MM.1S (cell line): ENCODE measurements around the gene MRPL43.

Experiments used
- DNase-seq: peaks from one replicate; pipeline ENCODE4 v3.0.0-alpha.2; 2015
- H2AFZ ChIP-seq: fragments of 300-600 bp; sonication (generic); 2 replicates; pipeline ENCODE4 v1.6.0; 2016; ENCODE audit warnings: antibody characterized with exemption, low read length
- H3F3A ChIP-seq: fragments of 300-600 bp; sonication (generic); 2 replicates; pipeline ENCODE4 v1.6.1; 2016; ENCODE audit warnings: mild to moderate bottlenecking, antibody characterized with exemption, low read length, moderate library complexity, mixed read lengths; ENCODE audit not compliant: insufficient read depth
- H3K27ac ChIP-seq: fragments of 300-600 bp; sonication (generic); 2 replicates; pipeline ENCODE4 v1.5.1; 2016; ENCODE audit warnings: mild to moderate bottlenecking, low read length
- H3K27me3 ChIP-seq: fragments of 300-600 bp; sonication (generic); replicated peaks from 2 replicates; pipeline ENCODE4 v1.6.0; 2016; ENCODE audit warnings: low read length; ENCODE audit not compliant: insufficient read depth
- H3K36me3 ChIP-seq: fragments of 300-600 bp; sonication (generic); replicated peaks from 2 replicates; pipeline ENCODE4 v1.6.1; 2016; ENCODE audit warnings: mild to moderate bottlenecking, low read length, mixed read lengths; ENCODE audit not compliant: insufficient read depth
- H3K4me1 ChIP-seq: fragments of 300-600 bp; sonication (generic); 2 replicates; pipeline ENCODE4 v1.6.1; 2016; ENCODE audit warnings: low read length, mixed read lengths
- H3K4me2 ChIP-seq: fragments of 300-600 bp; sonication (generic); 2 replicates; pipeline ENCODE4 v1.6.0; 2016; ENCODE audit warnings: low read depth, low read length
- H3K4me3 ChIP-seq: fragments of 300-600 bp; sonication (generic); 2 replicates; pipeline ENCODE4 v1.5.1; 2016; ENCODE audit warnings: low read length, mixed read lengths
- H3K79me2 ChIP-seq: fragments of 300-600 bp; sonication (generic); 2 replicates; pipeline ENCODE4 v1.6.1; 2016; ENCODE audit warnings: mixed run types, low read length, mixed read lengths
- H3K9ac ChIP-seq: fragments of 300-600 bp; sonication (generic); 2 replicates; pipeline ENCODE4 v1.6.1; 2016; ENCODE audit warnings: low read length, mixed read lengths
- H3K9me2 ChIP-seq: fragments of 300-600 bp; sonication (generic); replicated peaks from 2 replicates; pipeline ENCODE4 v1.6.1; 2016; ENCODE audit warnings: mild to moderate bottlenecking, low read length, mixed read lengths; ENCODE audit not compliant: insufficient read depth
- H3K9me3 ChIP-seq: fragments of 300-600 bp; sonication (generic); replicated peaks from 2 replicates; pipeline ENCODE4 v1.6.1; 2016; ENCODE audit warnings: mild to moderate bottlenecking, low read length, mixed read lengths; ENCODE audit not compliant: insufficient read depth
- H4K20me1 ChIP-seq: fragments of 300-600 bp; sonication (generic); 2 replicates; pipeline ENCODE4 v1.6.1; 2016; ENCODE audit warnings: mild to moderate bottlenecking, low read length, moderate library complexity, mixed read lengths; ENCODE audit not compliant: insufficient read depth
- CTCF ChIP-seq: fragments of 300-600 bp; sonication (generic); IDR thresholded peaks from 2 replicates; pipeline ENCODE4 v1.5.1; 2016; ENCODE audit warnings: antibody characterized with exemption, low read length, mixed read lengths
- EZH2 ChIP-seq: fragments of 300-600 bp; sonication (generic); optimal IDR thresholded peaks from 2 replicates; pipeline ENCODE3; 2017; ENCODE audit warnings: low read depth, mild to moderate bottlenecking, antibody characterized with exemption, low read length, mixed read lengths
- EZH2phosphoT487 ChIP-seq: fragments of 300-600 bp; sonication (generic); IDR thresholded peaks from 2 replicates; pipeline ENCODE4 v1.6.1; 2018; ENCODE audit warnings: antibody characterized with exemption, low read length

The MRPL43 gene

DNA sequence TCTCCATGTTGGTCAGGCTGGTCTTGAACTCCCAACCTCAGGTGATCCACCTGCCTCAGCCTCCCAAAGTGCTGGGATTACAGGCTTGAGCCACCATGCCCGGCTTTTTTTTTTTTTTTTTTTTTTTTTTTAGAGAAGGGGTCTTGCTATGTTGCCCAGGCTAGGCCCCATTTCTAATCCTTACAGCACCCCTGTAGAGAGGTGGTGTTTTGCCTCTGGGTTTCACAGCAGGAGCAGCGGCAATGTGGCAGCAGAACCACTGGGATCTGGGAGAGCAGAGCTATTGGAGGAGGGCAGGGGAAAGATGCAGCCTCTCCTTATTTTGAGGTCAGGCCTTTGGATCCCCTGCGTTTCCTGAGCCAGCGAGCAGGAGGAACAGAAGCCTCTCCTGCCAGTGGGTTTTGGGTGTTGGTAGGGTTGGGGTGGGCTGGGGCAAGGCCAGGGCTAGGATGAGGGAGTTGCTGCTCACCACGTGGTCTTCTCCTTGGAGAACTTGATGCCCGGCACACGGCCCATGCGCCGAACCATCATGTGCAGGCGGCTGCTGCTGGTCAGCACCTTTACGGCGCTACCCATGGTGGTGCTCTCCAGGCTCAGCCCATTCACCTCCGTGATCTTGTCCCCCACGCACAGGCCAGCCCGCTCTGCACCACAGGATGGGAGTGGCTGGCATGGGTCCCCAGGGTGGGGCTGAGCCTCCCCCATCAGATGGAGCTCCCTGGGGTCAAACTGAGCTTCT is 35.8 kb upstream of the MRPL43 start:
- Histone ChIP-seq H2AFZ (no peak overlapping the region), H3K4me2 (no peak overlapping the region), H3K36me3 (no peaks in the 10 kb centered on the region), H3K27me3 (peaks cover 24% of the 10 kb centered on the region), H3K9me2 (no peaks in the 10 kb centered on the region), H3K4me3 (no peak overlapping the region), H3K9me3 (no peaks in the 10 kb centered on the region), H3K9ac (no peak overlapping the region), H3F3A (no peaks in the 10 kb centered on the region), H4K20me1 (no peaks in the 10 kb centered on the region), H3K27ac (no peak overlapping the region), H3K4me1 (no peaks in the 10 kb centered on the region), H3K79me2 (no peaks in the 10 kb centered on the region)
- TF ChIP-seq EZH2 (no peak), EZH2phosphoT487 (no peak), CTCF (no peak)
- DNase-seq: no peak

DNA sequence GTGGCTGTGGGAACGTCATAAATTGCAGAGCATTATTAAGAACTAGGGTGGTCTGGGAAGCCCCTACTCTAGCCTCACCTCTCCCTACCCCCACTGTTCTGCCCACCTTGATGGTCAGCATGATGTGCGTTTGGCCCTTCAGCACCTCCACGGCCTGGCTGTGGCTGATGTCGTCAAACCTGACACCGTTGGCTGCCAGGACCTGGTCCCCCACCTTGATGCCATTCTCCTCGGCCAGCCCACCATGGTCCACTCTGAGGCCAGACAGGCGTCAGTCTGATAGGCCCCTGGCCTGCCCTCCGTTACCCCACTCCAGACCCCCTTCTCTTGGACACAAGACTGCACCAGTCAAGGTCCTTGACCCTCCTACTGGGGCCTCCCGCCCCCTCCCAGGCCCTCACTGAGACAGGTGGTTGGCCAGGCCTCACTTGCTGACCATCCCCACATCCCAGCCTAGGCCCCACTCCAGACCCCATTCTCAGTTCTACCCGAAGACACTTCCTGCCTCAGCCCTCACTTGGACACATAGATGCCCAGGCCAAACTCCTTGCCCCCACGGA is 34.5 kb upstream of the MRPL43 start:
- Histone ChIP-seq H3K9me3 (no peaks in the 10 kb centered on the region), H3K27ac (no peak overlapping the region), H3K9me2 (no peaks in the 10 kb centered on the region), H2AFZ (no peak overlapping the region), H3K27me3 (peaks cover 27% of the 10 kb centered on the region), H3K79me2 (no peaks in the 10 kb centered on the region), H3K4me2 (no peak overlapping the region), H3K9ac (no peak overlapping the region), H3K4me1 (no peaks in the 10 kb centered on the region), H4K20me1 (no peaks in the 10 kb centered on the region), H3F3A (no peaks in the 10 kb centered on the region), H3K36me3 (no peaks in the 10 kb centered on the region), H3K4me3 (no peak overlapping the region)
- no peak for TF ChIP-seq CTCF
- TF ChIP-seq EZH2phosphoT487: no peak
- no peak for TF ChIP-seq EZH2
- DNase-seq: no peak

DNA sequence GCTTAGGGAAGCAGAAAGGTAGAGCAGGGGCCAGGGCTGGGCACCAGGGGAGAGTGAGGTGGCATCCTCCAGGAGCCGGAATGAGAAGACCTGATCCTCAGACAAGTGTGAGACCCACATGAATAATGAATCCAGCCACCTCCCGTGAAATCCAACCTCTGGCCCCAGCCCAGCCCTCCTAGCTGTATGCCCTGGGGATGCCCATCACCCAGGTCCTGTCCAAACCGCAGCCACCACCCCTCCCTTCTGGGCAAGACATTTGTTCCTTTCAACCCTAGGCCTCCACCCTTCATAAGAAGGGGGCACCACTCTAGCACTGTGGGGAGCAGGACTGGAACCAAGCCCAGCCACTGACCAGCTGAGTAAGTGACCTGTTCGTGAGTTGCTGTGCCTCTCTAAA is 33.9 kb upstream of the MRPL43 start:
- H3K9ac ChIP-seq: no peak overlapping the region
- H3K27me3 ChIP-seq: peaks cover 33% of the 10 kb centered on the region
- no peaks in the 10 kb centered on the region for H3K79me2 ChIP-seq
- DNase-seq: no peak
- H2AFZ ChIP-seq: no peak overlapping the region
- H3K9me3 ChIP-seq: no peaks in the 10 kb centered on the region
- no peak overlapping the region for H3K27ac ChIP-seq
- H3K4me2 ChIP-seq: no peak overlapping the region
- H4K20me1 ChIP-seq: no peaks in the 10 kb centered on the region
- H3K9me2 ChIP-seq: no peaks in the 10 kb centered on the region
- no peaks in the 10 kb centered on the region for H3K4me1 ChIP-seq
- H3K36me3 ChIP-seq: no peaks in the 10 kb centered on the region
- no peaks in the 10 kb centered on the region for H3F3A ChIP-seq
- no peak overlapping the region for H3K4me3 ChIP-seq
- TF ChIP-seq EZH2phosphoT487: no peak
- no peak for TF ChIP-seq EZH2
- no peak for TF ChIP-seq CTCF
